RWPE2 (cell line): ENCODE data around the gene TCF12.
A peak's percentile ranks its signal among the peaks of the same experiment; 100 is the strongest.

ENCODE experiments used
- ATAC-seq: fragments of 200-7000 bp; cut with Tn5 transposase; 3 replicates; pipeline ENCODE4 v1.9.1; 2021; ENCODE audit warnings: low read depth
- DNase-seq: peaks from one replicate; pipeline ENCODE4 v3.0.0-alpha.2; 2020; ENCODE audit warnings: low spot score
- H3K27ac ChIP-seq: fragments of 450-650 bp; 2 replicates; pipeline ENCODE4 v1.5.1; 2017; ENCODE audit warnings: mild to moderate bottlenecking; ENCODE audit not compliant: poor library complexity, severe bottlenecking
- H3K27me3 ChIP-seq: fragments of 250-450 bp; sonication (Bioruptor Pico); 2 replicates; pipeline ENCODE4 v1.5.1; 2021; ENCODE audit warnings: mild to moderate bottlenecking, moderate library complexity; ENCODE audit not compliant: insufficient read depth, poor library complexity, severe bottlenecking
- H3K36me3 ChIP-seq: fragments of 250-450 bp; sonication (Bioruptor Pico); 2 replicates; pipeline ENCODE4 v1.5.1; 2020; ENCODE audit warnings: low read depth, mild to moderate bottlenecking, moderate library complexity
- H3K4me1 ChIP-seq: fragments of 250-450 bp; sonication (Bioruptor Pico); 2 replicates; pipeline ENCODE4 v1.5.1; 2021; ENCODE audit warnings: mild to moderate bottlenecking, moderate library complexity; ENCODE audit not compliant: insufficient read depth, poor library complexity, severe bottlenecking
- H3K4me3 ChIP-seq: fragments of 250-450 bp; sonication (Bioruptor Pico); 2 replicates; pipeline ENCODE4 v1.5.1; 2021; ENCODE audit warnings: mild to moderate bottlenecking, moderate library complexity; ENCODE audit not compliant: severe bottlenecking
- H3K9me3 ChIP-seq: fragments of 250-450 bp; sonication (Bioruptor Pico); 2 replicates; pipeline ENCODE4 v1.5.1; 2021; ENCODE audit warnings: mild to moderate bottlenecking, moderate library complexity; ENCODE audit not compliant: severe bottlenecking
- CTCF ChIP-seq: fragments of 450-650 bp; IDR thresholded peaks from one replicate; pipeline ENCODE4 v1.5.1; 2017; ENCODE audit warnings: mild to moderate bottlenecking, moderate library complexity; ENCODE audit not compliant: poor library complexity, severe bottlenecking

TCF12 gene

GRCh38 chr15:57312318-57313133, 394.1 kb downstream of the TCF12 start:
- no peak for TF ChIP-seq CTCF
- Histone ChIP-seq H3K36me3 (no peaks in the 10 kb centered on the region), H3K27ac (no peak overlapping the region), H3K27me3 (no peaks in the 10 kb centered on the region), H3K4me3 (no peak overlapping the region), H3K4me1 (no peaks in the 10 kb centered on the region), H3K9me3 (no peaks in the 10 kb centered on the region)
- DNase-seq (peak; percentile 32), ATAC-seq (no peak)

- no peak for TF ChIP-seq CTCF
- H3K27ac ChIP-seq, result no peak overlapping the region
- ATAC-seq (no peak), DNase-seq (no peak)
- no peaks in the 10 kb centered on the region for H3K36me3 ChIP-seq
- H3K9me3 ChIP-seq, result no peaks in the 10 kb centered on the region
- H3K27me3 ChIP-seq, result no peaks in the 10 kb centered on the region
- no peak overlapping the region for H3K4me3 ChIP-seq
- H3K4me1 ChIP-seq, result no peaks in the 10 kb centered on the region
Observed at GRCh38 chr15:57313134-57313483, 394.7 kb downstream of the TCF12 start.

GRCh38 chr15:57314221-57314620, 395.8 kb downstream of the TCF12 start:
- ATAC-seq, result no peak
- no peak for TF ChIP-seq CTCF

GRCh38 chr15:57316451-57316850, 398.0 kb downstream of the TCF12 start:
- Histone ChIP-seq H3K27ac (no peak overlapping the region), H3K4me3 (no peak overlapping the region), H3K4me1 (no peaks in the 10 kb centered on the region), H3K9me3 (no peaks in the 10 kb centered on the region), H3K27me3 (no peaks in the 10 kb centered on the region), H3K36me3 (no peaks in the 10 kb centered on the region)
- no peak for ATAC-seq
- no peak for TF ChIP-seq CTCF
- no peak for DNase-seq

More at GRCh38 chr15:57314221-57314620, 395.8 kb downstream of the TCF12 start:
- H3K4me1 ChIP-seq, result no peaks in the 10 kb centered on the region
- H3K36me3 ChIP-seq, result no peaks in the 10 kb centered on the region
- no peak overlapping the region for H3K4me3 ChIP-seq
- H3K27ac ChIP-seq, result no peak overlapping the region
- no peaks in the 10 kb centered on the region for H3K9me3 ChIP-seq
- no peaks in the 10 kb centered on the region for H3K27me3 ChIP-seq
- DNase-seq, result no peak

GRCh38 chr15:57319226-57319918, 400.9 kb downstream of the TCF12 start:
- peaks cover 8% of the 10 kb centered on the region for H3K4me1 ChIP-seq
- H3K9me3 ChIP-seq, result no peaks in the 10 kb centered on the region
- DNase-seq, result no peak
- no peak for ATAC-seq
- no peak overlapping the region for H3K27ac ChIP-seq
- no peak for TF ChIP-seq CTCF
- H3K27me3 ChIP-seq, result no peaks in the 10 kb centered on the region
- H3K36me3 ChIP-seq, result no peaks in the 10 kb centered on the region
- no peak overlapping the region for H3K4me3 ChIP-seq
